H9 (cell line): ENCODE measurements around the gene WDR74. TPM values are rescaled to one million over a fixed set of nuclear protein-coding genes. Genes with fewer than 3 reads are reported as not detected.

Source experiments
- DNase-seq: peaks from one replicate; pipeline ENCODE4 v3.0.0-alpha.2; 2017
- H2AFZ ChIP-seq: one replicate; pipeline ENCODE4 v1.6.1; 2013; ENCODE audit warnings: mild to moderate bottlenecking, low read length, control low read depth, moderate library complexity
- H2AK5ac ChIP-seq: 2 replicates; pipeline ENCODE4 v1.6.1; 2013; ENCODE audit warnings: low read length, control low read depth, mixed read lengths; ENCODE audit not compliant: insufficient read length
- H2BK120ac ChIP-seq: one replicate; pipeline ENCODE4 v1.6.1; 2013; ENCODE audit warnings: low read depth, mild to moderate bottlenecking, low read length, control low read depth, inconsistent platforms; ENCODE audit not compliant: poor library complexity, severe bottlenecking
- H2BK12ac ChIP-seq: 2 replicates; pipeline ENCODE4 v1.6.1; 2013; ENCODE audit warnings: low read length, control low read depth, mixed read lengths, low read depth; ENCODE audit not compliant: insufficient read length
- H2BK15ac ChIP-seq: 2 replicates; pipeline ENCODE4 v1.6.1; 2013; ENCODE audit warnings: low read depth, low read length, control low read depth
- H2BK20ac ChIP-seq: one replicate; pipeline ENCODE4 v1.6.1; 2013; ENCODE audit warnings: low read depth, mild to moderate bottlenecking, low read length, control low read depth, inconsistent platforms; ENCODE audit not compliant: poor library complexity, severe bottlenecking
- H2BK5ac ChIP-seq: 2 replicates; pipeline ENCODE4 v1.6.1; 2013; ENCODE audit warnings: low read length, control low read depth, mixed read lengths; ENCODE audit not compliant: insufficient read length
- H3K14ac ChIP-seq: 2 replicates; pipeline ENCODE4 v1.6.1; 2013; ENCODE audit warnings: low read length, control low read depth; ENCODE audit not compliant: insufficient read depth
- H3K18ac ChIP-seq: 2 replicates; pipeline ENCODE4 v1.6.1; 2013; ENCODE audit warnings: low read depth, mild to moderate bottlenecking, mixed read lengths, low read length, control low read depth; ENCODE audit not compliant: insufficient read length
- H3K23ac ChIP-seq: 2 replicates; pipeline ENCODE4 v1.6.1; 2013; ENCODE audit warnings: low read length, control low read depth, mixed read lengths, low read depth; ENCODE audit not compliant: insufficient read length
- H3K23me2 ChIP-seq: 2 replicates; pipeline ENCODE4 v1.6.1; 2013; ENCODE audit warnings: low read depth, mild to moderate bottlenecking, mixed read lengths, low read length, control low read depth; ENCODE audit not compliant: insufficient read length, poor library complexity, severe bottlenecking
- H3K27ac ChIP-seq: 2 replicates; pipeline ENCODE4 v1.5.1; 2013; ENCODE audit warnings: low read length, control low read depth, mixed read lengths, low read depth; ENCODE audit not compliant: insufficient read length
- H3K27me3 ChIP-seq: 2 replicates; pipeline ENCODE4 v1.6.1; 2013; ENCODE audit warnings: low read length, control low read depth, inconsistent platforms; ENCODE audit not compliant: insufficient read depth
- H3K4ac ChIP-seq: 2 replicates; pipeline ENCODE4 v1.6.1; 2013; ENCODE audit warnings: low read depth, mild to moderate bottlenecking, control low read depth, inconsistent platforms, low read length, moderate library complexity
- H3K4me1 ChIP-seq: 2 replicates; pipeline ENCODE4 v1.6.1; 2013; ENCODE audit warnings: low read length, control low read depth, inconsistent platforms; ENCODE audit not compliant: insufficient read depth
- H3K4me2 ChIP-seq: 2 replicates; pipeline ENCODE4 v1.6.1; 2013; ENCODE audit warnings: low read length, control low read depth, mixed read lengths; ENCODE audit not compliant: insufficient read length, insufficient read depth
- H3K56ac ChIP-seq: 2 replicates; pipeline ENCODE4 v1.6.1; 2013; ENCODE audit warnings: low read depth, mild to moderate bottlenecking, mixed read lengths, low read length, control low read depth; ENCODE audit not compliant: insufficient read length
- H3K79me1 ChIP-seq: 2 replicates; pipeline ENCODE4 v1.6.1; 2013; ENCODE audit warnings: low read depth, mild to moderate bottlenecking, moderate library complexity, low read length, control low read depth, inconsistent platforms; ENCODE audit not compliant: insufficient read depth, poor library complexity, severe bottlenecking
- H3K79me2 ChIP-seq: 2 replicates; pipeline ENCODE4 v1.6.1; 2013; ENCODE audit warnings: low read length, control low read depth, inconsistent platforms; ENCODE audit not compliant: insufficient read depth
- H3K9ac ChIP-seq: 2 replicates; pipeline ENCODE4 v1.6.1; 2013; ENCODE audit warnings: low read length, control low read depth, mixed read lengths; ENCODE audit not compliant: insufficient read length; ENCODE audit errors: extremely low read depth
- H3K9me3 ChIP-seq: one replicate; pipeline ENCODE4 v1.6.1; 2013; ENCODE audit warnings: low read depth, low read length, inconsistent platforms; ENCODE audit not compliant: control insufficient read depth
- H3T11ph ChIP-seq: one replicate; pipeline ENCODE4 v1.6.1; 2013; ENCODE audit warnings: mild to moderate bottlenecking, low read length, control low read depth, inconsistent platforms
- H4K20me1 ChIP-seq: one replicate; pipeline ENCODE4 v1.6.1; 2013; ENCODE audit not compliant: control insufficient read depth, insufficient read length, insufficient read depth
- H4K5ac ChIP-seq: 2 replicates; pipeline ENCODE4 v1.6.1; 2013; ENCODE audit warnings: low read depth, mild to moderate bottlenecking, mixed read lengths, low read length, control low read depth; ENCODE audit not compliant: insufficient read length
- H4K8ac ChIP-seq: replicated peaks from 2 replicates; pipeline ENCODE4 v1.6.1; 2013; ENCODE audit warnings: low read length, control low read depth, mixed read lengths, low read depth; ENCODE audit not compliant: insufficient read length
- H4K91ac ChIP-seq: 2 replicates; pipeline ENCODE4 v1.6.1; 2013; ENCODE audit warnings: low read depth, mild to moderate bottlenecking, moderate library complexity, mixed read lengths, low read length, control low read depth; ENCODE audit not compliant: insufficient read length
- H3K27ac Mint-ChIP-seq, 3 experiments: 2 replicates in 2 of 3; 3 replicates in 1 of 3; pipeline ENCODE4 v1.8.0; 2020 to 2021; ENCODE audit warnings: mixed read lengths in 3 of 3, mild to moderate bottlenecking in 1 of 3, moderate library complexity in 1 of 3
- H3K27me3 Mint-ChIP-seq: 2 replicates; pipeline ENCODE4 v1.8.0; 2021; ENCODE audit warnings: low read depth, mild to moderate bottlenecking, moderate library complexity, mixed read lengths
- H3K36me3 Mint-ChIP-seq, 3 experiments: 2 replicates in 2 of 3; 3 replicates in 1 of 3; pipeline ENCODE4 v1.8.0; 2020 to 2021; ENCODE audit warnings: low read depth in 3 of 3, mixed read lengths in 3 of 3; ENCODE audit not compliant: insufficient read depth in 1 of 3
- H3K4me1 Mint-ChIP-seq, 2 experiments: 2 replicates each; pipeline ENCODE4 v1.8.0; 2020; ENCODE audit warnings: mixed read lengths in 2 of 2
- H3K4me3 Mint-ChIP-seq, 2 experiments: 2 replicates in 1 of 2; 3 replicates in 1 of 2; pipeline ENCODE4 v1.8.0; 2020 to 2021; ENCODE audit warnings: mild to moderate bottlenecking in 2 of 2, mixed read lengths in 2 of 2, moderate library complexity in 1 of 2
- H3K9me3 Mint-ChIP-seq, 2 experiments: 2 replicates in 1 of 2; 3 replicates in 1 of 2; pipeline ENCODE4 v1.8.0; 2020; ENCODE audit warnings: mild to moderate bottlenecking in 2 of 2, mixed read lengths in 2 of 2, moderate library complexity in 1 of 2
- WGBS: extraction: QIAGEN DNeasy Blood & Tissue Kit; methylation state at CpG from one replicate; pipeline ENCODE4 v1.1.7; 2013; ENCODE audit warnings: missing lambda C conversion rate, low lambda C conversion rate, mixed read lengths; ENCODE audit not compliant: insufficient read length; ENCODE audit errors: extremely low coverage; 5-methylcytosine and 5-hydroxymethylcytosine counted together
- total RNA-seq: library from RNA; stranded (reverse); gene quantifications from 2 replicates; pipeline ENCODE4 v1.2.1, GENCODE V29; 2021
- TF ChIP-seq, protein P1 (sequence below): fragments of 200-600 bp; sonication (generic); conservative IDR thresholded peaks from 3 replicates; pipeline ENCODE4 v1.8.0; 2021; ENCODE audit warnings: antibody characterized with exemption, mild to moderate bottlenecking

Gene WDR74
- total RNA-seq, 1 experiment from 2014 or later: 121 TPM

DNA sequence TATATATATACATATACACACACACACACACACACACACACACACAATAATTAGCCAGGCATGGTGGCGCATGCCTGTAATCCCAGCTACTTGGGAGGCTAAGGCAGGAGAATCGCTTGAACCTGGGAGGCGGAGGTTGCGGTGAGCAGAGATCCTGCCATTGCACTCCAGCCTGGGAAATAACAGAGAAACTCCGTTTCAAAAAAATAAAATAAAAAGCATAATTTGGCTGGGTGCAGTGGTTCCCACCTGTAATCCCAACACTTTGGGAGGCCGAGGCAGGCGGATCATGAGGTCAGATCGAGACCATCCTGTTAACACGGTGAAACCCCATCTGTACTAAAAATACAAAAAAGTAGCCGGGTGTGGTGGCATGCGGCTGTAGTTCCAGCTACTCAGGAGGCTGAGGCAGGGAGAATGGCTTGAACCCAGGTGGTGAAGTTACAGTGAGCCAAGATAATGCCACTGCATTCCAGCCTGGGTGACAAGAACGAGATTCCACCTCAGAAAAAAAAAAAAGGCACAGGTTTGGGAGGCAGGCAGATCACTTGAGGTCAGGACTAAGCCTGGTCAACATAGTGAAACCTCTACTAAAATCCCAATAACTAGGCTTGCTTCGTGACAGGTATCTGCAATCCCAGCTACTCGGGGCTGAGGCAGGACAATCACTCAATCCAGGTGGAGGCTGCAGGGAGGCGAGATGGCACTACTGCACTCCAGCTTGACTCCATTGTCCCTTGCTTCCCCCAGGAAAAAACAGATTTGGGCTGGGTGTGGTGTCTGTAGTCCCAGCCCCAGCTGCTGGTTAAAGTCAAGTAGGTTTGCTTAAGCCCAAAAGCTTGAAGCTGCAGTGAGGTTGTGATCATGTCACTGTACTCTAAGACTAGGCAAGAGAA is 11.8 kb upstream of the WDR74 start:
- Histone ChIP-seq H3K27me3 (no peaks in the 10 kb centered on the region), H4K5ac (no peak overlapping the region), H3K9me3 (no peaks in the 10 kb centered on the region), H2BK5ac (no peak overlapping the region), H2AFZ (no peak overlapping the region), H4K91ac (no peak overlapping the region), H3K23me2 (peaks cover 8% of the 10 kb centered on the region), H4K8ac (no peak overlapping the region), H3K14ac (no peak overlapping the region), H4K20me1 (no peaks in the 10 kb centered on the region), H2BK20ac (no peak overlapping the region), H3K79me2 (peaks cover 27% of the 10 kb centered on the region), H3K79me1 (no peaks in the 10 kb centered on the region), H2BK15ac (no peak overlapping the region), H3K27ac (no peak overlapping the region), H3K23ac (no peak overlapping the region), H3K4me1 (no peaks in the 10 kb centered on the region; the same call in 1 of the 2 replicates), H3K9ac (no peak overlapping the region), H3K18ac (no peak overlapping the region), H2BK12ac (no peak overlapping the region), H3T11ph (no peak overlapping the region), H2AK5ac (no peak overlapping the region), H3K4ac (no peak overlapping the region), H2BK120ac (no peak overlapping the region), H3K4me2 (no peak overlapping the region), H3K56ac (no peak overlapping the region)
- H3K4me3 Mint-ChIP-seq: peak overlapping the region; percentile 99
- H3K36me3 Mint-ChIP-seq: peaks cover 39 to 46% (median 45%) of the 10 kb centered on the region in 3 experiments
- H3K9me3 Mint-ChIP-seq: peaks cover 15 to 19% of the 10 kb centered on the region in 2 experiments
- peaks cover 5% of the 10 kb centered on the region; the same call in 1 of the 2 replicates for H3K27me3 Mint-ChIP-seq
- no CpG with 5 or more reads among the region's 15 CpGs for WGBS
- peaks cover 20 to 35% of the 10 kb centered on the region in 2 experiments for H3K4me1 Mint-ChIP-seq
- peak; percentile 81 for DNase-seq
- peak overlapping the region; percentile 31 to 98 (median 31); a peak in 5 of 7 replicates for H3K27ac Mint-ChIP-seq
- TF ChIP-seq, protein P1, sequence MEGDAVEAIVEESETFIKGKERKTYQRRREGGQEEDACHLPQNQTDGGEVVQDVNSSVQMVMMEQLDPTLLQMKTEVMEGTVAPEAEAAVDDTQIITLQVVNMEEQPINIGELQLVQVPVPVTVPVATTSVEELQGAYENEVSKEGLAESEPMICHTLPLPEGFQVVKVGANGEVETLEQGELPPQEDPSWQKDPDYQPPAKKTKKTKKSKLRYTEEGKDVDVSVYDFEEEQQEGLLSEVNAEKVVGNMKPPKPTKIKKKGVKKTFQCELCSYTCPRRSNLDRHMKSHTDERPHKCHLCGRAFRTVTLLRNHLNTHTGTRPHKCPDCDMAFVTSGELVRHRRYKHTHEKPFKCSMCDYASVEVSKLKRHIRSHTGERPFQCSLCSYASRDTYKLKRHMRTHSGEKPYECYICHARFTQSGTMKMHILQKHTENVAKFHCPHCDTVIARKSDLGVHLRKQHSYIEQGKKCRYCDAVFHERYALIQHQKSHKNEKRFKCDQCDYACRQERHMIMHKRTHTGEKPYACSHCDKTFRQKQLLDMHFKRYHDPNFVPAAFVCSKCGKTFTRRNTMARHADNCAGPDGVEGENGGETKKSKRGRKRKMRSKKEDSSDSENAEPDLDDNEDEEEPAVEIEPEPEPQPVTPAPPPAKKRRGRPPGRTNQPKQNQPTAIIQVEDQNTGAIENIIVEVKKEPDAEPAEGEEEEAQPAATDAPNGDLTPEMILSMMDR: no peak
